Upper lobe of right lung (tissue), 1 donor: ENCODE results near the gene SPRING1. TPM values are rescaled to one million over a fixed set of nuclear protein-coding genes. Genes with fewer than 3 reads are reported as not detected.
A peak's percentile ranks its signal among the peaks of the same experiment; 100 is the strongest.

Source experiments
- ATAC-seq: fragments of 200-7000 bp; cut with Tn5 transposase; one replicate; pipeline ENCODE4 v1.9.1; 2020; ENCODE audit warnings: mild to moderate bottlenecking, moderate library complexity
- DNase-seq: peaks from one replicate; pipeline ENCODE4 v3.0.0-alpha.2; 2020
- H3K27ac ChIP-seq: fragments of 200-600 bp; one replicate; pipeline ENCODE4 v1.8.0; 2022
- H3K27me3 ChIP-seq: fragments of 200-600 bp; one replicate; pipeline ENCODE4 v1.8.0; 2022; ENCODE audit warnings: mild to moderate bottlenecking
- H3K36me3 ChIP-seq: fragments of 200-600 bp; one replicate; pipeline ENCODE4 v1.8.0; 2022
- H3K4me1 ChIP-seq: fragments of 200-600 bp; one replicate; pipeline ENCODE4 v1.8.0; 2022
- H3K4me3 ChIP-seq: fragments of 200-600 bp; one replicate; pipeline ENCODE4 v1.8.0; 2022; ENCODE audit warnings: mild to moderate bottlenecking
- H3K9me3 ChIP-seq: fragments of 200-600 bp; one replicate; pipeline ENCODE4 v1.8.0; 2022
- CTCF ChIP-seq: fragments of 200-600 bp; IDR thresholded peaks from one replicate; pipeline ENCODE4 v1.8.0; 2022; ENCODE audit warnings: antibody characterized with exemption
- intact Hi-C: fragments of 100-400 bp; cut with DNase I; formaldehyde crosslinking; loops from one replicate; pipeline ENCODE4 v1.11.0; 2022
- total RNA-seq: library from RNA; stranded (reverse); fragmentation: NEBNext Ultra II Directional; extraction: Animal tissue kit (Norgen Biotek cat#: 25700); gene quantifications from one replicate; pipeline ENCODE4 v1.2.1, GENCODE V29; 2021
- donor health status: DM: no; HTN: yes; CAD: no; lungs with severe emphysema.

SPRING1 gene
- total RNA-seq, 1 donor from 2014 or later, result 126 TPM

GRCh38 chr12:116710370-116711150 is 27.3 kb downstream of the SPRING1 start:
- peaks cover 9% of the 10 kb centered on the region for H3K36me3 ChIP-seq
- intact Hi-C loops, result no loop called here
- ATAC-seq (no peak), DNase-seq (no peak)
- no peaks in the 10 kb centered on the region for H3K27me3 ChIP-seq
- H3K9me3 ChIP-seq, result no peaks in the 10 kb centered on the region
- no peak overlapping the region for H3K27ac ChIP-seq
- no peak overlapping the region for H3K4me3 ChIP-seq
- no peak for TF ChIP-seq CTCF
- H3K4me1 ChIP-seq, result peaks cover 10% of the 10 kb centered on the region

DNA sequence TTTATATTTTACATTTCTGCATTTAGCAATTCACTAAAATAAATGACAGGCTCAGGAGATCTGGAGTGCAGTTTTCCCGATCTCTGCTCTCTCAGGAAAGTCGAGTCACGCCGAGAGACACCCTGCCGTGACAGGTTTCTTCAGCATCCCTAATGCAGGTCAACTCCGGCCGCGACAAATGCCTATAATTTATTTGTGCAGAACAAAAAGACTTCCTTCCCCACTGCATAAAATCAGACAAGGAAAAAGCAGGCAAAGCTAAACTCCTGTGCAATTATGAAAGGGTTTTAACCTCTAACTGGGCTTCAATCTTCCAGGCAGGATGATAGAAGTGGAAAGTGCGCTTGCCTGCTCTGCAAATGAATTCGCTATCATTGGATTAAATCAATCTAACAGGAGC is 28.1 kb downstream of the SPRING1 start:
- Histone ChIP-seq H3K4me1 (peaks cover 10% of the 10 kb centered on the region), H3K4me3 (no peak overlapping the region), H3K27ac (no peak overlapping the region), H3K9me3 (no peaks in the 10 kb centered on the region), H3K36me3 (peaks cover 1% of the 10 kb centered on the region), H3K27me3 (no peaks in the 10 kb centered on the region)
- TF ChIP-seq CTCF, result no peak
- intact Hi-C loops, result no loop called here
- DNase-seq (no peak), ATAC-seq (no peak)

DNA sequence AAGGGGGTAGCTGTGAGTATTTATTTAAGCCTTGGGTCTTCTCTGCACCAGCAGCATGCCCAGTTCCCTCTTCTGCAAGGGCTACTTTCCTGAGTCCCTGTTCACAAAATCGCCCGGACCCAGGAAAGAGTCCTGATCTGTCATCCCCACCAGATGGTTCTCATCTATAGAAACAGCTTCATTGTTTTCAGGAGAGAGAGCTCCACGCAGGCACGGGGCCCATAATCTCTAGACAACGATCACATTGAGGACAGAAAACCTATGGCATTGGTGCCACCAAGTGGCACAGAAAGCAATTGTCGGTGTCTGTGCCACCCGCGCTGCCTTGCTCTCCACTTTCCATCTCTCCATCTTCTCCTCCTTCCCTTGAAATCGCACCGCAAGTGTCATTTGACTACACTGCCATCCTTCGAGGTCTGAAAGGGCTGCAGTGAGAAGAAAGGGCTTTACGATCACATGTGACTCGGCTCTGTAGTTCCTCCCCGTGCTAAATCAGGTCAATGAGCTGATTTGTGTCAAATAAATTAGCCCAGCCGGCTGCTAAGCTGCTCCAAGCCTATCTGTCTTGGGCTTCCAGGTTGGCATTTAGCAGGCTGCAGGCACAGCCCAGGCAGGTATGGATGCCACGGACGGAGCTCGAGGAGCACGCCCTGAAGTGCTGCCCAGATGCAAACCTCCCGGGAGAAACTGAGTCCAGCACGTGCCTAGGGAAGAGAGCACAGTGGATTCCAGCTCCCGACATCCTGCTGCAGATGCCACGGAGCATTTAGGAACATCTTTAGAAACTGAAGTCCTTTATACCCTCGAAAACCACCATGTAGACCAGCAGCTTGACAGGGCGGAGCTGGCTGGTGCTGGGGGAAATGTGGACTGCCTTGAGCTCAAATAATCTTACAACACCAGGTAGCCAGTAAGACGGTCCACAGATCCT is 28.8 kb downstream of the SPRING1 start:
- intact Hi-C loops, result no loop called here
- Histone ChIP-seq H3K9me3 (no peaks in the 10 kb centered on the region), H3K4me1 (peaks cover 10% of the 10 kb centered on the region), H3K27ac (no peak overlapping the region), H3K4me3 (no peak overlapping the region), H3K36me3 (no peaks in the 10 kb centered on the region), H3K27me3 (no peaks in the 10 kb centered on the region)
- DNase-seq (no peak), ATAC-seq (peak; percentile 91)
- peak; percentile 66 for TF ChIP-seq CTCF

GRCh38 chr12:116707751-116708150 is 30.1 kb downstream of the SPRING1 start:
- no peak overlapping the region for H3K27ac ChIP-seq
- H3K36me3 ChIP-seq, result no peaks in the 10 kb centered on the region
- DNase-seq (no peak), ATAC-seq (no peak)
- no peaks in the 10 kb centered on the region for H3K9me3 ChIP-seq
- peaks cover 10% of the 10 kb centered on the region for H3K4me1 ChIP-seq
- no peak for TF ChIP-seq CTCF
- no peak overlapping the region for H3K4me3 ChIP-seq
- no peaks in the 10 kb centered on the region for H3K27me3 ChIP-seq
- intact Hi-C loops, result no loop called here

DNA sequence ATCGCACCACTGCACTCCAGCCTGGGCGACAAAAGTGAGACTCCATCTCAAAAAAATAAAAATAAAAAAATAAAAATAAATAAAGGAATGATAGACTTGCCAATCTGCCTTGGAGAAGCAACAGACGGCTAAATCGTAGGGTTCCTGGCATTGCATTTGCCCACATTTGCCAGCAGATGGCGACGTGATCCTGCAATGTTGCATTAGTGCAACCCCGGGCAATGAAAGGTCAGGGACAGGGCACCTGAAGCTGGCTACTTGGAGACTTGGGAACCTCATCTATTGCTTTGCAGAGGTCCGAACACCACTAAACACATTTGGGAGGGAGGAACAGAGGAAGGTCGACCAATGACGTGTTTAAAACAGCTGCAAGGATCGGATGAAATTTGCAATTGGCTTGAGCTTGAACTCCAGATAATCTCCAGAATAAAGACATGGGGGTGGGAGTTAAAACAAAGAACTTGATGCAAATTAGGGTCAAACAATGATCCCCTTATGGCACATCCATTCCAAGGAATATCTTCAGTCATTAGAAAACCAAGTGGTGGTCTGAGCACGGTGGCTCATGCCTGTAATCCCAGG is 34.6 kb downstream of the SPRING1 start:
- Histone ChIP-seq H3K27me3 (no peaks in the 10 kb centered on the region), H3K4me1 (no peaks in the 10 kb centered on the region), H3K36me3 (no peaks in the 10 kb centered on the region), H3K4me3 (no peak overlapping the region), H3K9me3 (no peaks in the 10 kb centered on the region), H3K27ac (no peak overlapping the region)
- TF ChIP-seq CTCF, result peak; percentile 97
- DNase-seq, result peak; percentile 77
- intact Hi-C loops, result no loop called here
- ATAC-seq, result peak; percentile 95
